GM18868 (cell line): ENCODE data around the gene ZNF74.
"Not testable (repeated sequence)": the region's sequence is repeated elsewhere in the genome, so short reads cannot be mapped to it uniquely, and the experiment has no call there.

ENCODE experiments used
- ATAC-seq: cut with Tn5 transposase; IDR thresholded peaks from one replicate; pipeline ENCODE4 v1.9.1; 2021; ENCODE audit warnings: mild to moderate bottlenecking, moderate library complexity; ENCODE audit not compliant: unreplicated experiment

ZNF74 gene

DNA sequence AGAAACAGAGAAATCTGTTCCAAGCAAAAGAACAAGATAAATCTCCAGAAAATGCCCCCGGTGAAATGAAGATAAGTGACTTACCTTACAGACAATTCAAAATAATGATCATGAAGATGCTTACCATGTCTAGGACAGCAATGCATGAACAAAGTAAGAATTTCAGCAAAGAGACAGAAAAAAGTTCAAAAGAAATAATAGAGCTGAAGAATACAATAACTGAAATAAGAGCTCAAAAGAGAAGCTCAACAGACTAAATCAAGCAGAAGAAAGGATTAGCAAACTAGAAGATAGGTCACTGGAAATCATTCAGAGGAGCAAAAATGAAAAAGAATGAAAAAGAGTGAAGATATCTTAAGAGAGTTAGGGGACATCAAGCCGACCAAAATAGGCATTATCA lies 19.8 kb upstream of the ZNF74 start:
- ATAC-seq, result not testable (repeated sequence)

GRCh38 chr22:20376281-20376680 lies 17.7 kb upstream of the ZNF74 start:
- not testable (repeated sequence) for ATAC-seq

- ATAC-seq, result not testable (repeated sequence)
Observed at GRCh38 chr22:20376983-20377382, 17.0 kb upstream of the ZNF74 start.

- ATAC-seq, result no peak
Observed at GRCh38 chr22:20378110-20378509, 15.8 kb upstream of the ZNF74 start.

DNA sequence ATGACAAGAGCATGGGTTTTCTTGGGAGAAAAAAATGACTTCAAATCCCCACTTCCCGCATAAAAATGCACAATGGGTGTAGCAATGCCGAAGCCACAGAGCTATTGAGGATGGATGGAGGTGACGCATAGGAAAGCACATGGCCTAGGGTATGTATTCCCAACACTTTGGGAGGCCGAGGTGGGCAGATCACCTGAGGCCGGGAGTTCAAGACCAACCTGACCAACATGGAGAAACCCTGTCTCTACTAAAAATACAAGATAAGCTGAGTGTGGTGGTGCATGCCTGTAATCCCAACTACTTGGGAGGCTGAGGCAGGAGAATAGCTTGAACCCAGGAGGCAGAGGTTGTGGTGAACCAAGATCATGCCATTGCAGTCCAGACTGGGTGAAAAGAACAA lies 15.3 kb upstream of the ZNF74 start:
- not testable (repeated sequence) for ATAC-seq

DNA sequence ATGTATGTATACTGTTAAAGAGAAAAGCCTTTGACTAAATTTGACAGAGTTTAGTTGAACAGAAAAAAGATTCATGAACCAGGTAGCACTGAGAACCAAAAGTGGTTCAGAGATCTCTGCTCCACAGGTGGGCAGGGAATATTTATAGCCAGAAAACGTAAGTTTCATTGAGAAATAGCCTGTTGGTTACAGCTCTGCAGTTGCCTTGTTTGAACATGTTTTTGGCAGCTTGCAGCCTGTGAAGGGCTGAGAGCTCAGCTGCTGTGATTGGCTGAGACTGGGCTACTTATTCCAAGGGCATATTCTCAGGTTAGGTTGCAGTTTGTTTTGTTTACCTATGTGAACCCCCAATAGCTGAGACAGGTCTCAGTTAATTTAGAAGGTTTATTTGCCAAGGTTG lies 13.5 kb upstream of the ZNF74 start:
- ATAC-seq, result no peak

DNA sequence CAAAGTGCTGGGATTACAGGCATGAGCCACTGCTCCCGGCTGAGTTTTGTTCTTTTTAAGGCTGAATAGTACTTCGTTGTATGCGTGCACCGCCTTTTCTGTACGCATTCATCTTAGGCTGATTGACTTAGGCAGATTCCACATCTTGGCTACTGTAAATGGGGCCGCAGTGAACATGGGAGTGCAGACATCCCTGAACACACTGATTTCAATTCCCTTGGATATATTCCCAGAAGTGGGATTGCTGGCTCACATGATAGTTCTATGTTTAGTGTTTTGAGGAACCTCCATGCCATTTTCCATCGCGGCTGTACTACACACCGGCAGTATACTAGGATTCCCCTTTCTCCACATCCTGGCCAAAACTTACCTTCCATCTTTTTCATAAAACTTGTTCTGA lies 10.4 kb upstream of the ZNF74 start:
- ATAC-seq, result no peak

- ATAC-seq, result no peak
Observed at GRCh38 chr22:20384171-20384570, 9.8 kb upstream of the ZNF74 start.

DNA sequence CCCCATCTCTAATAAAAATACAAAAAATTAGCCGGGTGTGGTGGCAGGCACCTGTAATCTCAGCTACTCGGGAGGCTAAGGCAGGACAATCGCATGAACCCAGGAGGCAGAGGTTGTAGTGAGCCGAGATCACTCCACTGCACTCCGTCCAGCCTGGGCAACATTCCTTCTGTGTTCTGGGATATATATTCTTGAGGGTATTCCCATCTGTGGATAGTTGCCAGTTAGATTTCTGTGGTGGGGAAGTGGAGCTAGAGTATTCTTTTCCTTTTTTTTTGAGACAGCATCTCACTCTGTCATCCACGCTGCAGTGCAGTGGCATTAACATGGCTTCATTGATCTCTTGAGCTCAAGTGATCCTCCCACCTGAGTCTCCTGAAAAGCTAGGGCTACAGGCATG lies 9.1 kb upstream of the ZNF74 start:
- ATAC-seq, result no peak

GRCh38 chr22:20386336-20386735 lies 7.6 kb upstream of the ZNF74 start:
- ATAC-seq, result no peak

GRCh38 chr22:20386972-20387371 lies 7.0 kb upstream of the ZNF74 start:
- ATAC-seq, result no peak

GRCh38 chr22:20388200-20388599 lies 5.8 kb upstream of the ZNF74 start:
- no peak for ATAC-seq

GRCh38 chr22:20389288-20389687 lies 4.7 kb upstream of the ZNF74 start:
- ATAC-seq, result no peak

- no peak for ATAC-seq
Observed at GRCh38 chr22:20390394-20390907, 3.5 kb upstream of the ZNF74 start.

- no peak for ATAC-seq
Observed at GRCh38 chr22:20391222-20391621, 2.7 kb upstream of the ZNF74 start.

DNA sequence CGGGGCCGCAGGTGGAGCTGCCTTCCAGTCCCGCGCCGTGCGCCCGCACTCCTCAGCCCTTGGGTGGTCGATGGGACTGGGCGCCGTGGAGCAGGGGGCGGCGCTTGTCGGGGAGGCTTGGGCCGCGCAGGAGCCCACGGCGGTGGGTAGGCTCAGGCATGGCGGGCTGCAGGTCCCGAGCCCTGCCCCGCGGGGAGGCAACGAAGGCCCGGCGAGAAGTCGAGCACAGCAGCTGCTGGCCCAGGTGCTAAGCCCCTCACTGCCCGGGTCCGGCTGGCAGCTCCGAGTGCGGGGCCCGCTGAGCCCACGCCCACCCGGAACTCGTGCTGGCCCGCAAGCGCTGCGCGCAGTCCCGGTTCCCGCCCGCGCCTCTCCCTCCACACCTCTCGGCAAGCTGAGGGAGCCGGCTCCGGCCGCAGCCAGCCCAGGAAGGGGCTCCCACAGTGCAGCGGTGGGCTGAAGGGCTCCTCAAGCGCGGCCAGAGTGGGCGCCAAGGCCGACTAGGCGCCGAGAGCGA lies 1.5 kb upstream of the ZNF74 start:
- ATAC-seq, result not testable (repeated sequence)

GRCh38 chr22:20392983-20393704 lies 807 bp upstream of the ZNF74 start:
- no peak for ATAC-seq

- no peak for ATAC-seq
Observed at GRCh38 chr22:20395181-20395906, 1.4 kb downstream of the ZNF74 start.

- no peak for ATAC-seq
Observed at GRCh38 chr22:20395907-20396287, 1.9 kb downstream of the ZNF74 start.

GRCh38 chr22:20396639-20397038 lies 2.7 kb downstream of the ZNF74 start:
- ATAC-seq, result no peak

- no peak for ATAC-seq
Observed at GRCh38 chr22:20397498-20397897, 3.5 kb downstream of the ZNF74 start.

GRCh38 chr22:20398420-20398819 lies 4.5 kb downstream of the ZNF74 start:
- ATAC-seq, result no peak
